Activated CD8-positive, alpha-beta memory T cell treated with anti-CD3 and anti-CD28 coated beads for 1 hour (primary cell): ENCODE results near the gene TPRG1L.

Experiments
- DNase-seq, 2 donors: peaks; one replicate each; pipeline ENCODE4 v3.0.0-alpha.2; 2020; ENCODE audit warnings: low read depth in 1 of 2; ENCODE audit errors: extremely low read depth in 1 of 2

TPRG1L gene

DNA sequence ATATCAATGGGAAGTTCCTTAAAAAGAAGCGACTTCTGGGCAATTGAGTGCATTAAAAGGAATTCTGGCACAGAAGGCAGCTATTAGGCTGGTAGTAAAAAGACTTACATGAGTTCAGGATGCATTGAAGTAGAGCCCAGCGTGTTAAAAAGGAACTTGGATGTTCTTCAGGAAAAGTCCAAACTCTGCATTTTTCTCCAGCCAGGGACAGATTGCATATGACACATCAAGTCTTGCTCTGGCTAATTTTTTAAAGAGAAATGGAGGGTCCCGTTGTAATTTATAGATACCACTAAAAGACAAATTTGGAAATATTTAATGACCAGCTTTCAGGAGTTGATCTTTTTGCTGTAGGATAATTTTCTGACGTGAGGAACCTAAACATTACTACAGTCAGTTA lies 1.2 kb downstream of the TPRG1L start:
- DNase-seq: no peak

DNA sequence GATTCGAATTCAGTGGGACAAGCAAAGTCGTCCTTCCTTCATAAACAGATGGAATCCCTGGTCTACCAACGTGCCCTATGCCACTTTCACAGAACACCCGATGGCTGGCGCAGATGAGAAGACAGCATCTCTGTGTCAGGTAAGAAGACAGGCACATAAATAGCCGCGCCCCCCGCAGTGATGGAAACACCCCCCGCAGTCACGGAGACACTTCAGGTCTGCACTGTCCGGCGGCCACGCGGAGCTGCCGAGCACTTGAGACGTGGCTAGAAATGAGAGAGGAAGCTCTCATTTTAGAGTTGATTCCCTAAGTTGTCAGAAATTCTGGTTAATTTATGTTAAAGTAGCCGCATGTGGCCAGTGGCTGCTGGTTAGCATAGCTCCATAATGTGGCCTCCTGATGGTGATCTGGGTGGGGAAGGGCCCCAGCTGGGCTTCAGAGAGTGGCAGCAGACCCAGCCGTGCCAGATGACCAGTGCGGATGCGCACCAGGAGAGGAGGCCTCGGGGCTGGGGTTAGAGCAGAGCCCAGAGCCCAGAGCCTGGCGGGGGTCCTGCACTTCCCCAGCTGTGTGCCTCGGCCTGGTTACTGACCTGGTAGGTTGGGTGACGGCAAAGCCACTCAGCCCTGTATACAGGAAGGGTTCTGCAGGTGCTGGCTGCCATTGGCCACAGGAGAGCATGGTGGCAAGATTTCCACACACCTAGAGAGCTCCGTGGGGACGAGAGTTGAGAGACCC lies 2.9 kb downstream of the TPRG1L start:
- no peak for DNase-seq

DNA sequence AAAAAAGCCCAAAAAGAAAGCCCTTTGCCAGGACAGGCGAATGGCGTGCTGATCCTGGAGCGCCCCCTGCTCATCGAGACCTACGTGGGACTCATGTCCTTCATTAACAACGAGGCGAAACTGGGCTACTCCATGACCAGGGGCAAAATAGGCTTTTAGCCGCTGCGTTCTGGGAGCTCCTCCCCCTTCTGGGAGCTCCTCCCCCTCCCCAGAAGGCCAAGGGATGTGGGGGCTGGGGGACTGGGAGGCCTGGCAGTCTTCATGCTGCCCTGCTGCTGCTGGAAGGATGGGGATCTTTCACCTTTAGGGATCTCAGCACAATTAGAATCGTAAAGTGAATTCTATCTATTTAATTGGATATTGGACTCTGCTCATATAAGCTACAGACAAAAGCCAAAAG lies 3.6 kb downstream of the TPRG1L start:
- DNase-seq: no peak

DNA sequence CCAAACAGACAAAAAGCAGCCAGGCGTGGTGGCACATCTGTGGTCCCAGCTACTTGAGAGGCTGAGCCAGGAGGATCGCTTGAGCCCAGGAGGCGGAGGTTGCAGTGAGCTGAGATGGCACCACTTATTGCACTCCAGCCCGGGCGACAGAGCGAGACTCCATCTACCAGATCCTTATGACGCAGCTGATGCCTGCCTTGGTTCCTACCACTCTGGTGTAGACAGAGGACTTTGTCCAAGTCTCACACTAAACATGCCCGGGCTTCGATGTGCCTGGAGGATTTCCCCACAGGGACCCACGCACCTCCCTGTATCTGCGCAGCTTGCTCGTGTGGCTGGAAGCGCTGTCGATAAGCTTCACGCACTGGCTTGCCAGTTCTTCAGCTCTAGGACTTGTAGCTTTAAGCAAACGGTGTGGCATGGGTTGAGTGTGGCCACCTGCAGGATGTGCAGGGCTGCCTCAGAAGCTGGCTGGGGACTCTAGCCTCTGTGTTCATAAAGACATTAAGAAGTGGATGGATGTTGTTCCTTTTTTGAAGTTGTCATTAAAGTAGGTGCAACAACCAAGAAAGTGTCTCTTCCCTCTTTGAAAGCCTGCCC lies 4.8 kb downstream of the TPRG1L start:
- no peak for DNase-seq

DNA sequence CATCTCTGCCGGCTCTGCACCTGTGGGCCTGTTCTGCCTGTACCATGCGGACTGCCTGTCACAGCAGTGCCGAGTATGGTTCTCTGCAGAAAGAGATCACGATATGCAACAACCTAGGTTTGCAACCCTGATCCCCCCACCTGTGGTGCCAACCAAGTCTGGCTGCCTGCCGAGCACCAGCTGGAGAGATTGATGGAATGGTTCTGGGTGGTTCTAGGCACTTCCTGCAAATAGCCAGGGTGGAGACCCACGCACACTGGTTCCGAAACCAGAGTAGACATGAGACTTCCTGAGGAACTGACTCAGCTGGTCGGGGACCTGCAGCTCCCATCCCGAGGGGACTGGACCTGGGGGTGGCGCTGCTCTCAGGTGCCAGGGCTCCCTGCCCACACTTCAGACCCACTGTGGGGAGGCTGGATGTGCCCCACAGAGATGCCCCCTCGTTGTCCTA lies 5.4 kb downstream of the TPRG1L start:
- no peak for DNase-seq

DNA sequence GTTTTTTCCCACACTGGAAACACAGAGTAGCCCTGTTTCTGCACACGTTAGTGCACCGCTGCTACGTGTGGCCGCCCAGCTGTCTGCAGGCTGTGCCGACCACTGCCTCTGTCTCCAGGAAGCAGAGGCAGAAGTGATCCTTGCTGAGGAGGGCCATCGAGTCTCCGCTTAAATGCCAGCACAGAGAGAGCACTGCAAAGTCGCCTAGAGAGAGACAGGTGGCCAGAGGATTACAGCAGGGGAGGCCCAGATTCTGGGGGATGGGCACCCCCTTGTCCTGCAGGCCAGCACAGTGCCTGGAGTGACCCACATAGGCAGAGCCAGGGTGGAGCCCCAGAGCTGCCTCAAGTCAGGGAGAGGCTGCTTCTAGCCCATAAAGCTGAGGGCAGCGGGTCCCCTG lies 6.1 kb downstream of the TPRG1L start:
- DNase-seq: no peak

DNA sequence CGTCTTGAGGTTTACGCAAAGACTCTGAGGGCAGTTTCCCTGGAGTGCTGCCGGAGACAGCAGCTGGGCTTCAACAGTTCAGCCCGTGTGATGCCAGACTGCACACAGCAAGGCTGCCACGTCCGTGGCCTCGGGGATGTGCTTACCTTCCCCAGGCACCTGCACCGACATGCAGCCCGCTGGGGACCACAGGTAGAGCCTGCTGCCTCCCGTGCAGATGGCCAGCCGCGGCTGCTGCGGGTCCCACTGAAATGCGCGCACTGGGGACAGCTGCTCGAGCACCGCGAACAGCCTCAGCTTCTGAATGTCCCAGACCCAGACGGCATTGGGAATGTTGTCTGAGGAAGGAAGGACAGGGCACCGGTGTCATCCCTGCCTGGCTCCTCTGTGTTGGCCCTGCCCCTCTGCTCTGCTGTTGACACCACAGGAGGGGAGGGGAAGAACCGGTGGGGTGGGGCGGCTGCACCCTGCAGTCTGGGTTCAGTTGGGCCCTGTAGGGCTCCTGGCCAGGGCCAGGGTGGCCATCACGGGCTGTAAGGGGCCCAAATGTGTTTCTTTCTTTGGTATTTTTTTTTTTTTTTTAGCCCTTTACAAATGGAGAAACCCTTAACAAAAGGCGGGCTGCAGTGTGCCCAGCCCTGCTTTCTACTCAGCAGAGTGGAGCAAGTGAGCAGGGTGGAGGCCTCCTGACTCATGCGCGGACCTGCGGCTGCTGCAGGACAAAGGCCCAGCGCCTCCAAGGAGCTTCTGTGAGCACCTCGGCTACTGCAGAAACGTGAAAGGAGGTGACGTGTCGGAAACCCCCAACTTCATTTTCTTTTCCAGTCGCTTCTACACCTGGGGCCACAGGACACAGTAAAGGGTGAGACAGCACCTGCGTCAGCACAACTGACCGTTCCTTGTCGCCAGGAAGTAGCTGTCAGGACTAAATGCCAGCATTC lies 6.8 kb downstream of the TPRG1L start:
- no peak for DNase-seq

DNA sequence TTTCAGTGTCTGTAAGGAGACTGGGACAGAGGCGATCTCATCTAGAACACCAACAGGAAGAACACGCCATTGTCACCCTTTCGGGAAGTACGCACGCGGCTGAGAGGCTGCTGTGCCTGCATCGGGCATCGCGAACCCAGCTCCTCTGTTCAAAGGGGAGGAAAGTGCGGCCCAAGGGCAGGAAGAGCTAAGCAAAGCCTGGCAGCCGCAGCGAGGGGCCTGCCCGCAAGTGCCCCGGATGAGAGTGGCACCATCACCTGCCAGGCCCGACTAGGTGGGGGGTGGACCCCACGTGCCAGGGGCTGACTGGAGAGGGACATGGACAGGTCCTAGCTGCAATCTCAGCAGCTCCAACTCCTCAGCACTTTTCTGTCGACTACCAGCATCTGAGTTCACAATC lies 7.5 kb downstream of the TPRG1L start:
- DNase-seq: no peak

DNA sequence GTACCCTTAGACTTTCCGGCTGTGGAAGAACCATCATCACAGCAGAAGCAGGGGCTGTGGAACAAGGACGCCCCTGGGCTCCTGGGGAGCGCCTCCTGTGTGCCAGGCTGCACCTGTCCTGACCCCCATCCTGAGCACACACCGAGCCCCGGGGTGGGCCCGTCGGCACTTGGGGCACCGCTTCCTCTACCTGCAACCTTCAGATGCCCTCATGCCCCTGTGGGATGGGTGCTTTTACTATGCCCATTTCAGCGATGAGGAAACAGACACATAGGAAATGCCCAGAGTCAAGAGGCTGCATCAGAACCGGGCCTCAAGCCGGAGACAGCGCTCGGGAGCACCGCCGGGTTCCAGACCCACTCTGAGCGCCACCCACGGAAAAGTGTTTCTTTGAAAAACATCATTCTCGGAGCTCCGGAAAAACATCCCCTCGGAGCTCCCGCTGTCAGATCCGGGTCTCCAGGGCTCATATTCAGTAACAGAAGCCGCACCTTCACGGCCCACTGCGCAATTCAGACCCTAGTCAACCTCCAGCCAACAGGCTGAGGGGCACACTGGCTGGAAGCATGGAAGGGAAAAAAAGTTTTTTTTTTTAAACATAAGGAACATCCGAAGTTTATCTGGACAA lies 8.0 kb downstream of the TPRG1L start:
- DNase-seq: no peak

DNA sequence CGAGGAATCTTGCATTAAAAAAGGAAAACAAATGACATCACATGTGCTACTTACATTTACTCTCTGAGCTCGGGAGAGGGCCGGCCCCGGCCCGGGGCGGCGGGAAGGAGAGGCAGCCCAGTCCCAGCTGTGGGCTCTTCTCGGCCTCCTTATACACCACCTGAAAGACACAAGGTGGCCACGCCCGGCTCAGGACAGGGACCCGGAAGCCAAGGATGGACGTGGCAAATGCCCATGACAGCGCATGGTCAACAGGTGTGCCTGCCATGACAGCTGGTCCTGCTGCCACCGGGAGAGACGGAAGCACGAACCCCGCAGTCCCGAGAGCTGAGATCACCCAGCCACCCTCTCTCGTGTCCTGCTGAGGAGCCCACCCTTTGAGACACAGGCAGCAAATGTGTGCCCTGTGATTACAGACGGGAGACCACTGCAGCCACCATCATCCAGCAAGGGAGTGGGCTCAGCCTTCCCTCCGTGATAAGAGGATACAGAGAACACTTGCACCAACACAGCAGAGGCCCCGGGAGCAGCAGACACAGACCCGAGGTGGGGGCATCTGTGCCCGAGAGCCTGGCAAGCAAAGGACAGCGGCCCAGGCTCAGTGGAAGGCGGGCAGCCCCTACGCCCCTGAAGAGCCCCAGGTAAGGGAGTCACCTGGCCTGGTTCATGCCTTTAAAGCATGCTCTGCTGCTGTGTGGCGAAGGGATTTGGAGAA lies 8.7 kb downstream of the TPRG1L start:
- no peak for DNase-seq

DNA sequence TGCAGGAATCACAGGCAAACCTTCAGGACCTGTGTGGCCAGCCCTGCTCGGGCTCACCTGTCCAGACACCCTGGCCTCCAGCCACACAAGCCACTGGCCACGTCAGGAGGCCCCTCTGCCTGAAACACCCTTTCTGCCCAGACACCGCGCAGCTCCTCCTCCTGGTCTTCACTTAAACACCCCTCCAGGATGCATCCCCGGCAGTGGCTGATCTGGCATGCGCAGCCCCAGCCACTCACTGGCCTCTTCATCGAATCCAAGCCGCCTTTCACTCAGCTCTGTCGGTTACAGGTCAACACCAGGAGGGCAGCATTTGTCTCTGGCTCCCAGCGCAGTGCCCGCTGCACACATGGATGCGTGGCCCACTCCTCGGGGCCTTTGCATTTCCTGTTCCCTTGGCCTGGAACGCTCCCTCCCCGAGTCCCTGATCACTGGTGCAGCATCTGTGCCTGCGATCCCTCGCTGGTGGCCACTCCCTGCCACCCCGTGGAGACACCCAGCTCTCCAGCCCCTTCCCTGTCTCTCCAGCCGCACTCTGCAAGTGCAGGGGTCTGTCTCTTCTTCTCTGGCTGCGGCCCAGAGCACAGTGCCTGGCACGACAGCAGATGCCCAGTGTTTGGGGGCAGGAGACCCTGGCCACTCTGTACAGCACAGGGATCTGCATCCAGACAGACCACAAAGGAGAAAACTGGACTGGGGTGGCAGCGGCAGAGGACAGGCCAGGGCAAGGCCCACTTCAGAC lies 9.4 kb downstream of the TPRG1L start:
- DNase-seq: no peak

DNA sequence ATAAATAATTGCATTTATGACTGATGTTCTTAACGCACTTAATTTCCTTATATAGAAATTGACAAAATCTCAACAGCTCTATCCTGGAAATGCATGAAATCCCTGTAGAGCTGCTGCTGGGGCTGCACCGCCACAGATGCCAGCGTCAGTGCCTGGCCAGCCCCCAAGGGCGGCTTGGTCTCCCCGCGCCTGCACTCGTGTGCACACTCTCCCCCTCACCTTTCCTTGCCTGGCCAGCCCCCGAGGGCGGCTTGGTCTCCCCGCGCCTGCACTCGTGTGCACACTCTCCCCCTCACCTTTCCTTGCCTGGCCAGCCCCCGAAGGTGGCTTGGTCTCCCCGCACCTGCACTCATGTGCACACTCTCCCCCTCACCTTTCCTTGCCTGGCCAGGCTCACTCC lies 11.3 kb downstream of the TPRG1L start:
- no peak for DNase-seq

DNA sequence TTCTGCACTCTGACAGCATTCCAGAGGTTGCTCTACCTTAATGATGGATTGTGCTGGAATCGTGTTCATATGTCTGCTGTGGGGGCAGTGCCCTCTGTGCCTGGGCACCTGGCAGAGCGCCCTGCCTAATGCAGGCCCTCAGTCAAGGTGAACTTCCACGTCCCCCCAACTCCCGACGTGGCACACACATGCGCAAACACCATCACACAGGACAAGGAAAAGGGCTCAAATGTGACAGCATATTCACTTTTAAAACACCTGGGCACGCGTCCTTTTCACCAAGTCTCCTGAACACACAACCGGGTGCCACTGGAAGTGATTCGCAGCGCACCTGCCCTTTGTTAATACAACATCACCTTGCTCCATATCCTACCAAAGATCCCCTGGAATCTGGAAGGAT lies 11.7 kb downstream of the TPRG1L start:
- DNase-seq: no peak

DNA sequence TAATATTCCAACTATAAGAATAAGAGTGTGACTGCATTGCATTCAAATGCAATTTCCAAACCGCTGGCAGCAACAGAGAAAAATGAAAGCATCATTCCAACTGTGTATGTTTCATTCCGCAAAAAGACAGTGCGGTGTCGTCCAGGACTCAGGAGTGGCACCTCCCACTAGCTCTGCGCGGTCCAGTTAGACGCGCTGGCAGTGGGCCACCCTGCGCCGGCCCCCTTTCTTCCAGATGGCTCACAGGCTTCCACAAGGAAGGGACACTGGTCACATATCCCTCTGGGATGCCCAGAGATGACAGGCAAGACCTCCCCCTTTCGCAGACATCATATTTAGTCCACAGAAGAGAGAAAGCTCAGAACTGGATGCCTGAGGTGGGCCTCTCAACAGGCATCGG lies 13.2 kb downstream of the TPRG1L start:
- DNase-seq: no peak

DNA sequence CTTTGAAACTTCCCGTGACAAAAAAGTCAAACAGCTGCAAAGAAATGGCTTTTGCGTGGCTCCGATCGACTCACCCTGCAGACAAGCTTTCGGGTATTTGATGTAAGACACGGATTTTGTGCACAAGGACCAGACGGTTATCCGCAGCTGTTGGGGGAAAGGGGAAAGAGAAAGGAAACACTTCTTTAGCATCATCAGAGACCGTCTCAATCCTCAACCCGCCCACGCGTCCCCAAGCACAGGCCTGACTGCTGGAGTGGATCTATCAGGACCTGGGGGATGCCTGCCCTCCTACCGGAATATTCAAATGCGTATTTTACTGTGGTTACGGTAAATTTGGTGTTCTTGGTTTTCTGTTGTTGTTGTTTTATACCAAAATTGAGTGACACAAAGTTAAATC lies 13.9 kb downstream of the TPRG1L start:
- DNase-seq: no peak

DNA sequence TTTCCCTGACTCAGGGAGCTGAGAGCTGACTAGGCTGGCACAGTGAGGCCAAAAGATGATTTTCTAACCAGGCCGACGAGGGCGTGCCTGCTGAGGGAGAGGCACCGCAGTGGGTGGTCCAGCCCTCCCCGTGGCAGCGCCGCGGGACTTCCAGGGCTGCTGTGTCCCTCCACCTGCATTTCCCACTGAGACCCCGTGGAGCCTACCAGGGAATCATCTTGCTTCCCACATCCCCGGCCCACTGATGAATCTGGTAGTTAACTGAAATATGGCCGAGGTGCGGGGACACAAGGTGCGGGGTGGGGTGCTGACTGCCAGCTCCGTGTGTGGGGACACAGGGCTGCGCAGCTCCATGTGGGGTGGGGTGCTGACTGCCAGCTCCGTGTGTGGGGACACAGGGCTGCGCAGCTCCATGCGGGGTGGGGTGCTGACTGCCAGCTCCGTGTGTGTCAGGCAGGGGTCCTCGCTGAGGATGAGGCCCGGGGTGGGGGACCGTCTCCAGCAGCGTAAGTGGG lies 14.6 kb downstream of the TPRG1L start:
- no peak for DNase-seq

DNA sequence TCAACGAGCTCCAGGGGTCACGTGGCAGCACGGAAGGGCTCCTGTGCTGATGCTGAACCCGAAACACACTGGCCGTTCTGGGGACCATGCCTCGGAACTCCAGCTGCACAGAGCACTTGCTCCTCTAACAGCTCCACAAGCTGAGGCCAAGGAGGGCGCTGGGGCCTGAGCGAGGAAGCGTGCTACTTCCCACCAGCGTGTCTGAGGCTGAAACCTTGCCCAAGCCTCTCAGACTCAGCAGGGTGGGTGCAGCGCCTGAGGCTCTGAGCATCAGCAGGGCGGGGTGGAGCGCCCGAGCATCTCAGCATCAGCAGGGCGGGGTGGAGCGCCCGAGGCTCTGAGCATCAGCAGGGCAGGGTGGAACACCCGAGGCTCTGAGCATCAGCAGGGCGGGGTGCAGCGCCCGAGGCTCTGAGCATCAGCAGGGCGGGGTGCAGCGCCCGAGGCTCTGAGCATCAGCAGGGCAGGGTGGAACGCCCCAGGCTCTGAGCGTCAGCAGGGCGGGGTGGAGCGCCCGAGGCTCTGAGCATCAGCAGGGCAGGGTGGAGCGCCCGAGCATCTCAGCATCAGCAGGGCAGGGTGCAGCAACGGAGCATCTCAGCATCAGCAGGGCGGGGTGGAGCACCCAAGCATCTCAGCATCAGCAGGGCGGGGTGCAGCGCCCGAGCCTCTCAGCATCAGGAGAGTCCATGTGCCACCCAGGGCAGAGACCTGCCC lies 15.5 kb downstream of the TPRG1L start:
- no peak for DNase-seq

DNA sequence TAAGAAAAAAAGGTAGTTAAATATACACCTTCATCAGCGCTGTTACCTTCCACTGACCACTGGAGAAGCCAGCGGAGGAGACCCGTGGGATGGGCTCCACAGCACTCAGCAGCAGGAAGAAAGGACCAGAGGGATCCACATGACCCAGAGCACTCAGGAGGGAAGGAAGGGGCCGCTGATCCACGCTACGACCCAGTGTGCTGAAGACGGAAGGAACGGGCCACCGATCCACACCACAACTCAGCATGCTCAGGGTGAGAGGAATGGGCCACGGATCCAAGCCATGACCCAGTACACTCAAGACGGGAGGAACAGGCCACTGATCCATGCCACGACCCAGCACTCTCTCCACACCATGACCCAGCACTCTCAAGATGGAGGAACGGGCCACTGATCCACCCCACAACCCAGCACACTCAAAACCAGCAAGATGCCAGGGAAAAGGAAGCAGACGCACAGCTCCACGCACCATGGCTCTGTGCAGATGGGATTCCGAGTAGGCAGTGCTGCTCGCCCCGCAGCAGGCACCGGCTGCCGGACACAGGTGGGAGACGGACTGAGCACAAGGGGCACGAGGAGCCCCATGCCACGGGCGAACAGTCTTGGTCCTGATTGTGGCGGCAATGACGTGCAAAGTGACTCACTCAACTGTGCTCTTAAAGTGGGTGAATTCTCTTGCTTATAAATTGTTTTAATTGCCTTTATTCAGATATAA lies 16.4 kb downstream of the TPRG1L start:
- no peak for DNase-seq
